Heart left ventricle (tissue), 13 donors: ENCODE measurements around the gene GNB3.

Source experiments
- POLR2A ChIP-seq, 2 donors: fragments of 450-650 bp; IDR thresholded peaks; one replicate each; pipeline ENCODE4 v1.6.1; 2017; ENCODE audit warnings: antibody characterized with exemption in 2 of 2, mild to moderate bottlenecking in 2 of 2, moderate library complexity in 2 of 2
- TF ChIP-seq, protein P1 (sequence below), 12 donors: fragments of 200-600 bp; sonication (generic) in 4 of 12; IDR thresholded peaks; one replicate each; pipeline versions ENCODE4 v1.5.0 to v1.8.0; 2018 to 2022; ENCODE audit warnings: antibody characterized with exemption in 12 of 12, mild to moderate bottlenecking in 5 of 12
- donor health status: ischemic (EF 13 %, LVEDD 7.1; RV severe dilation, severe dysfunction).
- donor health status: DM: no; HTN: yes; CAD: no.
- donor health status: DM: no; HTN: no; CAD: no.
- donor health status: ischemic (EF 25% LVEDD 6.9; RV normal size, moderate dysfunction).
- donor health status: ischemic (EF 25% LVEDD 5.7; RV mildly dilated, moderate dysfunction).
- donor health status: ischemic (EF 35%, LVEDD 5.7; RV mildly dilated, moderate dysfunction).
- donor health status: nonischemic (EF 11% LVEDD 7.7; RV severe dilation, severe dysfunction).
- donor health status: DM: yes; HTN: yes; CAD: no.
- donor health status: PGD.
- donor health status: ischemic (EF 29% LVEDD 5.4; RV normal size, mild dysfunction).
- donor health status: nonischemic (EF 23%, LVEDD 6.1; RV moderate dilation, normal function).

DNA sequence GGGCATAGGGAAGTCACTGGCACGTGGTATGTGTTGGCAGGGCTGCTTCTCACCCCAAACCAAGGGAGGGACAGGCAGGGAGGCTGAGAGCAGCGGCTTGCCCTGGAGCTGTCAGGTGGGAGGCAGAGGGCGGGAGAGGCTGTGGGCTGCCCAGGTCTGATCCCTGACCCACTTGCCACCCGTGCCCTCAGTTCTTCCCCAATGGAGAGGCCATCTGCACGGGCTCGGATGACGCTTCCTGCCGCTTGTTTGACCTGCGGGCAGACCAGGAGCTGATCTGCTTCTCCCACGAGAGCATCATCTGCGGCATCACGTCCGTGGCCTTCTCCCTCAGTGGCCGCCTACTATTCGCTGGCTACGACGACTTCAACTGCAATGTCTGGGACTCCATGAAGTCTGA, 4.7 kb downstream of the GNB3 start:
- no peak for TF ChIP-seq POLR2A (IDR thresholded peaks at IDR 0.05)
- TF ChIP-seq, protein P1, sequence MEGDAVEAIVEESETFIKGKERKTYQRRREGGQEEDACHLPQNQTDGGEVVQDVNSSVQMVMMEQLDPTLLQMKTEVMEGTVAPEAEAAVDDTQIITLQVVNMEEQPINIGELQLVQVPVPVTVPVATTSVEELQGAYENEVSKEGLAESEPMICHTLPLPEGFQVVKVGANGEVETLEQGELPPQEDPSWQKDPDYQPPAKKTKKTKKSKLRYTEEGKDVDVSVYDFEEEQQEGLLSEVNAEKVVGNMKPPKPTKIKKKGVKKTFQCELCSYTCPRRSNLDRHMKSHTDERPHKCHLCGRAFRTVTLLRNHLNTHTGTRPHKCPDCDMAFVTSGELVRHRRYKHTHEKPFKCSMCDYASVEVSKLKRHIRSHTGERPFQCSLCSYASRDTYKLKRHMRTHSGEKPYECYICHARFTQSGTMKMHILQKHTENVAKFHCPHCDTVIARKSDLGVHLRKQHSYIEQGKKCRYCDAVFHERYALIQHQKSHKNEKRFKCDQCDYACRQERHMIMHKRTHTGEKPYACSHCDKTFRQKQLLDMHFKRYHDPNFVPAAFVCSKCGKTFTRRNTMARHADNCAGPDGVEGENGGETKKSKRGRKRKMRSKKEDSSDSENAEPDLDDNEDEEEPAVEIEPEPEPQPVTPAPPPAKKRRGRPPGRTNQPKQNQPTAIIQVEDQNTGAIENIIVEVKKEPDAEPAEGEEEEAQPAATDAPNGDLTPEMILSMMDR (IDR thresholded peaks at IDR 0.05) = no peak
